Omental fat pad (tissue), 4 donors: ENCODE measurements around the gene RBM38. TPM values are rescaled to one million over a fixed set of nuclear protein-coding genes. Genes with fewer than 3 reads are reported as not detected.

Experiments used
- ATAC-seq: fragments of 150-250 bp; one replicate; pipeline ENCODE4 v1.9.1; 2016; ENCODE audit warnings: mild to moderate bottlenecking, moderate library complexity; ENCODE audit not compliant: low FRiP score
- DNase-seq: peaks from one replicate; pipeline ENCODE4 v3.0.0-alpha.2; 2019; ENCODE audit warnings: low spot score
- CTCF ChIP-seq, 3 donors: fragments of 450-650 bp; IDR thresholded peaks; one replicate each; pipeline ENCODE4 v1.5.1; 2016 to 2017; ENCODE audit warnings: antibody characterized with exemption in 3 of 3, mild to moderate bottlenecking in 3 of 3, moderate library complexity in 2 of 3
- total RNA-seq, 4 donors: library from RNA; depleted of rRNA; stranded (reverse); fragments of >200 nt; gene quantifications; one replicate each; pipeline ENCODE4 v1.1.0, GENCODE V29; 2016

The RBM38 gene
- total RNA-seq, 4 donors from 2014 or later: 4.6 to 18.0 (median 10.6) TPM

- no peak for TF ChIP-seq CTCF (IDR thresholded peaks at IDR 0.05)
- ATAC-seq: no peak
- DNase-seq: no peak
Observed at GRCh38 chr20:57420571-57421252, 29.5 kb downstream of the RBM38 start.

GRCh38 chr20:57421253-57422220, 30.3 kb downstream of the RBM38 start:
- DNase-seq (no peak), ATAC-seq (peak; percentile 9)
- TF ChIP-seq CTCF (IDR thresholded peaks at IDR 0.05): no peak

GRCh38 chr20:57422254-57422653, 31.1 kb downstream of the RBM38 start:
- DNase-seq: no peak
- no peak for ATAC-seq
- TF ChIP-seq CTCF (IDR thresholded peaks at IDR 0.05): no peak

- ATAC-seq: no peak
- TF ChIP-seq CTCF (IDR thresholded peaks at IDR 0.05): no peak
- no peak for DNase-seq
Observed at GRCh38 chr20:57425150-57426013, 34.2 kb downstream of the RBM38 start.

GRCh38 chr20:57426271-57426689, 35.1 kb downstream of the RBM38 start:
- no peak for ATAC-seq
- DNase-seq: no peak
- no peak for TF ChIP-seq CTCF (IDR thresholded peaks at IDR 0.05)

GRCh38 chr20:57426831-57427230, 35.6 kb downstream of the RBM38 start:
- DNase-seq: no peak
- TF ChIP-seq CTCF (IDR thresholded peaks at IDR 0.05): no peak
- no peak for ATAC-seq
